Measurements from ENCODE around the gene SMYD4. TPM values are rescaled to one million over a fixed set of nuclear protein-coding genes. Genes with fewer than 3 reads are reported as not detected.
"Not testable (repeated sequence)": the region's sequence is repeated elsewhere in the genome, so short reads cannot be mapped to it uniquely, and the experiment has no call there.

Gene SMYD4
- total RNA-seq, 1 donor from 2014 or later: 6.4 TPM

DNA sequence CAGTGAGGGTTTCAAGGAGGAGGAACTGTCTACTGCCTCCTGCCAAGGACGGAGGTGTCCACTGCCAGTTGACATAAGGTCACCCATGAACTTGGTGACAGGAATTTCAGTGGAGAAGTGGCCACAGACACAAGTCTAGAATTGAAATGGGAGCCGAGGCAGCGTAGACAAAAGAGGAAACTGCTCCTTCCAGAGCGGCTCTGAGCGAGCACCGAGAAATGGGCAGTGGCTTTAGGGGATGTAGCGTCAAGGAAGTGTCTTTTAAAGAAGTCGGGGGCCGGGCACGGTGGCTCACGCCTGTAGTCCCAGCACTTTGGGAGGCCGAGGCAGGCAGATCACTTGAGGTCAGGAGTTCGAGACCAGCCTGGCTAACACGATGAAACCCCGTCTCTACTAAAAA lies 70.9 kb downstream of the SMYD4 start:
- ATAC-seq: no peak
- no peak for DNase-seq (ENCODE audit: low spot score)

DNA sequence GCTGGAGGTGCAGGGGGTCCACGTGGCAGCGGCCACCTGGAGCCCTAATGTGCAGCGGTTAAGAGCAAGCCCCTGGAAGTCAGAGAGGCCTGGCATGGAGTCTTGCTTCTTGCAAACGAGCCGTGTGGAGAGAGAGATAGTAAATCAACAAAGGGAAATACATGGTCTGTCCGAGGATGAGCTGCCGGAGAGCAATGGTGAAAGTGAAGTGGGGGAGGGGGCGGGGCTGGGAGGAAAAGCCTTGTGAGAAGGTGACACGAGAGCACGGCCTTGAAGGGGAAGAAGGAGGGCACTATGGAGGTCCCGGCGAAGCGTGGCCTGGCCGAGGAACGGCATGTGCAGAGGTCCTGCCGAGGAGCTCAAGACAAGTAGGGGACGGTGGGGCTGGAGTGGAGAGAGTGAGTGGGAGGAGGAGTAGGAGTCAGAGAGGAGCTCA lies 73.9 kb downstream of the SMYD4 start:
- DNase-seq (ENCODE audit: low spot score) (no peak), ATAC-seq (peak; percentile 21)

DNA sequence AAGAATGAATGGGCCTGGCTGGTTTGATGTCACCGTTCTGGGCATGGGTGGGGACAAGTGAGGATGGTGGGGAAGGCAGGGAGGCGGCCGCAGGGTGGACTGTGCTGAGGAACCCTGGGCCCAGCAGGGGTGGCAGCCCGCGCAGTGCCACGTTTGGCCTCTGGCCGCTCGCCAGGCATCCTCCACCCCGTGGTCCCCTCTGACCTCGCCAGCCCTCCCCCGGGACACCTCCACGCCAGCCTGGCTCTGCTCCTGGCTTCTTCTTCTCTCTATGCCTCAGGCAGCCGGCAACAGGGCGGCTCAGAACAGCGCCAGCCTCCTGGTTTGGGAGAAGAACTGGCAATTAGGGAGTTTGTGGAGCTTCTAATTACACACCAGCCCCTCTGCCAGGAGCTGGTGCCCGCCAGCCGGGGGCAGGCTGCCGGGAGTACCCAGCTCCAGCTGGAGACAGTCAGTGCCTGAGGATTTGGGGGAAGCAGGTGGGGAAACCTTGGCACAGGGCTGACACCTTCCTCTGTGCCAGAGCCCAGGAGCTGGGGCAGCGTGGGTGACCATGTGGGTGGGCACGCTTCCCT lies 74.4 kb downstream of the SMYD4 start:
- DNase-seq (ENCODE audit: low spot score) (peak; percentile 74), ATAC-seq (peak; percentile 51)

DNA sequence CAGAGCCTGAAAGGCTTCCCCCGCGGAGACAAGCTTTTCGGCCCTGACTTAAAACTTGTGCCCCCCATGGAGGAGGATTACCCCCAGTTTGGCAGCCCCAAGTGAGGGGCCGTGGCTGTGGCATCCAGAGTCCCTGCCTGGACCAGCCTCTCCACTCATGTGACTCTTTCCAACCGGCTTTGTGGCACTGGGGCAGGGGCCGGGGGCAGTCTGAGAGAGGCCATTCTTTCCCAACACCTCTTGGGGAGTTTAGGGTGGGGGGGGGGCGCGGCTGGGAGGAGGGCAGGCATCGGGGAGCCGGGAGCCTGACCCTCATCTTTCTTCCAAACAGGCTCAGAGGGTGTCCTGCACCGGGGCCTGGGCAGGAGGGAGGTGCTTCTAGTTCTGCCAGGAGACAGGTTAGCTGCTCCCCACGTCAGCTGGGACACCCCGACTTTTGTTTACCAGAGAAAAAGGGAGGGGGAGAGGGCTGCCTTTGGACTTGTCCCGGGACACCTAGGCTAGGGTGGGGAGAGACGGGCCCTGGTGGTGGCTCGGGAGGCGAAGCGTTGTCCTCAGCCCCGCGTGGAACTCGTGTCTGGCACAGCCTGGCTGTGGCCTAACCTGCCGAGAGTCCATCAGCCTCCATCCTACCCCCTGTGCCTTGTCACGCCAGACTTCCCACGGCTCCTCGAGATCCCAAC lies 75.1 kb downstream of the SMYD4 start:
- peak; percentile 49 for ATAC-seq

DNA sequence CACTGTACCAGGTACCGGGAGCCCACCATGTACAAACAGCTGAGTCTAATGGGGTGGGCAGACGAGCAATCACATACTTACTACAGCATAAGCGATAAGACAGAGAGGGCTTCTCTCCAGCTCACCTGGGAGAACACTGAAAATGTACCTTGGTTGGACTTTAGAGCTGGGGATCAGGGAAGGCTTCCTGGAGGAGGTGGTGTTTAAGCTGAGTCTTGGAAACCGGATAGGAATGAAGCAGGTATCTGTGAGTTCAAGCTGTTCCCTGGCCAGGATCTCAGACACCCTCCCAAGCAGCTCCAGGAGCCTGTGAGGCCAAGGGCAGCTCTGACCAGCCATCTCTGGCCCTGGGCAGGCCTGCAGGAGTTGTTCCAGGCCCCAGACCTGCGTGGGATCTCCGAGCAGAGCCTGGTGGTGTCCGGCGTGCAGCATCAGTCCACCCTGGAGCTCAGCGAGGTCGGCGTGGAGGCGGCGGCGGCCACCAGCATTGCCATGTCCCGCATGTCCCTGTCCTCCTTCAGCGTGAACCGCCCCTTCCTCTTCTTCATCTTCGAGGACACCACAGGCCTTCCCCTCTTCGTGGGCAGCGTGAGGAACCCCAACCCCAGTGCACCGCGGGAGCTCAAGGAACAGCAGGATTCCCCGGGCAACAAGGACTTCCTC lies 75.8 kb downstream of the SMYD4 start:
- no peak for DNase-seq (ENCODE audit: low spot score)
- peak; percentile 7 for ATAC-seq

More for the DNA sequence above, 75.1 kb downstream of the SMYD4 start:
- no peak for DNase-seq (ENCODE audit: low spot score)

DNA sequence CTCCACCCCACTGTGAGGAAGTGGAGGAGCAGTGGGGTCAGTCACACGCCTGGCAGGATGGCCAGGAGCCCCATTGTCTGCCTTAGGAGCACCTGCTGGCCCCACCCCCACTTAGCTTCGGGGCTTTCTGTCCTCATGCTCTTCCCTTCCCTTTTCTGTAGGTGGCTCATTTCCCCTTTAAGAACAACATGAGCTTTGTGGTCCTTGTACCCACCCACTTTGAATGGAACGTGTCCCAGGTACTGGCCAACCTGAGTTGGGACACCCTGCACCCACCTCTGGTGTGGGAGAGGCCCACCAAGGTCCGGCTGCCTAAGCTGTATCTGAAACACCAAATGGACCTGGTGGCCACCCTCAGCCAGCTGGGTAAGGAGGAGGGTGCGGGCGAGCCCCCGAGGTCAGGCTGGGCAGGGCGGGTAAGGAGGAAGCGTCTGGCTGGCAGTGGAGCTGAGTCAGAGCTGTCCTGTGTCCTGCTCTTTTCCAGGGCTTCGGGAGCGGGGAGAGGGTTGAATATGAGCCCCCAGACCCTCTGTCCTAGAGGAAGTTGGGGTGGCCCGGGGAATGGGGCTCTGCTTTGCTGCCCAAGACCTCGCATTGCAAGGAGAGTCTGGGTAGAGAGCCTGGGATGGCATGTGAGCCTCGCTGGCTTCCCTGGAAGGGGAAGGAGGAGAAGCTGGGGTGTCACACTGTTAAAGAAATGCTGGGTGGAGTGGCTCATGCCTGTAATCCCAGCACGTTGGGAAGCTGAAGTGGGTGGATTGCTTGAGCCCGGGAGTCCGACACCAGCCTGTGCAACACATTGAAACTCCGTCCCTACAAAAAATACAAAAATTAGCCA lies 77.1 kb downstream of the SMYD4 start:
- no peak for ATAC-seq
- no peak for DNase-seq (ENCODE audit: low spot score)

DNA sequence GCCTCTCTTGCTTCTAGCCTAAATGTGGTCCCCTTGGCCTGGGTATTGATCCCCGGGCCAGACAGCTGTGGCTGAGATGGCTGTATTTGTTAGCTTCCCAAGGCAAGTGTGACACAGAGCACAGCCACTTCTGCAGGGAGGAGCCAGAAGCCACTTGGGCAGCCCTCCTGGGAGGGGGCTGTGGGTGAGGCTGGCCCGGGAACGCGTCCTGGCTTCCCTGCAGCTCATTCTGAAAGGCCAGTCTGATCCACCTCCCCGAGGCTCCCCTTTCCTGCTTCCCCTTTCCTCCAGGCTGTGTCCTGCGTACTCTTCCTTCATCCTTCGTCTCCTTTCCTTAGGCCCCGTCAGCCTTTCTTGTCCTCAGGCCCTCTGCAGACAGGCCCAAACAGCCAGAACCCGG lies 79.1 kb downstream of the SMYD4 start:
- DNase-seq (ENCODE audit: low spot score) (no peak), ATAC-seq (no peak)

DNA sequence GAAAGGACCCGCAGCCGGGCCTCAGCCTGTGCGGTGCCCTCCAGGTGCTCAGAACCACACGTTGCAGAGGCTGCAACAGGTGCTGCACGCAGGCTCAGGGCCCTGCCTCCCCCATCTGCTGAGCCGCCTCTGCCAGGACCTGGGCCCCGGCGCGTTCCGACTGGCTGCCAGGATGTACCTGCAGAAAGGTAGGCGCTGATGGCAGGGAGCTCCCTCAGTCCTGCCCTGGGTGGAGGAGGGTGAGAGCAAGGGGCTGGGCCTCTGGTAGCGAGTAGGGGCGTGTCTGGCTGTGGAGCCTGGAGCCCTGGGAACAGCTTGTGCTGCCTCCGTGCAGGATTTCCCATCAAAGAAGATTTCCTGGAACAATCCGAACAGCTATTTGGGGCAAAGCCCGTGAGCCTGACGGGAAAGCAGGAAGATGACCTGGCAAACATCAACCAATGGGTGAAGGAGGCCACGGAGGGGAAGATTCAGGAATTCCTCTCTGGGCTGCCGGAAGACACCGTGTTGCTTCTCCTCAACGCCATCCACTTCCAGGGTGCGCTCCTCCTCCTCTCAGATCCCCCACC lies 82.6 kb downstream of the SMYD4 start:
- peak; percentile 59 for ATAC-seq
- DNase-seq (ENCODE audit: low spot score): peak; percentile 88

DNA sequence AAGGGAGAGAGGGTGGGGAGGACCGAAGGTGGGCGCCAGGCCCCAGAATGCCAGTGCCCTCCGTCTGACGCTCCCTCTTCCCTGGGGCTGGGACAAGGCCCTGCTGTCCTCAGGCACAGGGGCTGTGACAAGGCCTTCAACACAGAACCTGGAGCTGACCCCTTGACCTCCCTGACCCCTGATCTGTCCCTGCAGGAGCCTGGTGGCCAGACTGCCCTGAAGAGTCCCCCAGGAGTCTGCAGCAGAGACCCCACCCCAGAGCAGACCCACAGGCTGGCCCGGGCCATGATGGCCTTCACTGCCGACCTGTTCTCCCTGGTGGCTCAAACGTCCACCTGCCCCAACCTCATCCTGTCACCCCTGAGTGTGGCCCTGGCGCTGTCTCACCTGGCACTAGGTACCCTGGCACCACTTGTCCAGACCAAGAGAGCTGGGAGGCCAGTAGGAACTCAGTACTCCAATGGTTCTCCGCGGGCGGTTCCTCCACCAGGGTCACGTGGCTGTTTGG lies 84.1 kb downstream of the SMYD4 start:
- ATAC-seq (peak; percentile 15), DNase-seq (ENCODE audit: low spot score) (no peak)

DNA sequence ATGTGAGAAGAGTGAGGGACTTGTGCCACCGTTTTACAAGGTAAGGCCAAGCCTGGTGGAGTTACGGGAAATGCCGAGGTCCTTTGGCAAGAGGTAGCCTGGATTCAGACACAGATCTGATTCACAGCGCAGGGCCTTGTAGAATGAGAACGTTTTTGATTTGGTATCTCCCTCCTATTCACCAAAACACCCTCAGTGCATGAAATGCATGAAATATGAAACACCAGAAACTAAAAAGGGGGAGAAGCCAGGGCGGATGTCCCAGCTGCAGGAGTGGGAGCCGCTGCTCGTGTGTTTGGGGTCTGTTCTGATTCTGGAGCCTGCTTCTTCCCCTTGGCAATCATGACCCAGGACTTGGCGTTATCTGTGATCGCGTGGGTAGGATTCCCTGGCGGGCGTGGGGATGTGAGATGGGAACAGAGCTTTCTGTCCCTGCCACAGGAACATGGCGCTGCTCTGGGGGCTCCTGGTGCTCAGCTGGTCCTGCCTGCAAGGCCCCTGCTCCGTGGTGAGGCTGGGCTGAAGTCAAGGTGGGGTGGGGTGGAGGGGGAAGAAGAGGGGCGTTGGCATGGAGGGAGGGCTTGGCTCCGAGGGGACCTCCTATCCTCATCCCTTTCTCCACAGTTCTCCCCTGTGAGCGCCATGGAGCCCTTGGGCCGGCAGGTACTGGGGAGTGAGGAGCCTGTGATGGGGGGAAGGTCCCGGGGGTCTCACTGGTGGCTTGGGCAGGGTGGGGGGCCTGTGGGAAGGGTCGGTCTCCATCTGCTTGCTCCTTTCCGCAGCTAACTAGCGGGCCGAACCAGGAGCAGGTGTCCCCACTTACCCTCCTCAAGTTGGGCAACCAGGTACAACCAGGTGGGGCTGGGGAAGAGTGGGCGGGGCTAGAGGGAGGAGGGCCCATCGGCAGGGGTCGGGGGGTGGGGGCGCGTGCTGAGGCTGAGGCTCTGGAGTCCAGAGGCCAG lies 84.9 kb downstream of the SMYD4 start:
- ATAC-seq (peak; percentile 47), DNase-seq (ENCODE audit: low spot score) (peak; percentile 72)

DNA sequence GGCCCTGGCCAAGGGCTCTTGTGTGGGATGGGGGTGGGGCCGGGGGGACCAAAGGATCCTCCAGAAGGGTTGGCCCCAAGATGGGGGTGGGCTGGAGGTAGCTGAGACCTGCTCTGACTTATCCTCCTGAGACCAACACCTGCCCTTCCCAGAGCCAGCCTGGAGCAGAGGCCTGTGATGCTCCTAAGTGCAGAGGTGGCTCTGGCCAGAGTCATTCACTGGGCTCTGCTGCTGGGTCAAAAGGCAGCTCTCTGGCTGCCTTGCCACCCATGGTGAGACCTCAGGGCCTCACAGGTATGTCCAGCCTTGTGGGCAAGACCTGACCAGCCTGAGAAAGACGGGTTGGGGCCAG lies 86.6 kb downstream of the SMYD4 start:
- ATAC-seq (peak; percentile 15), DNase-seq (ENCODE audit: low spot score) (no peak)

DNA sequence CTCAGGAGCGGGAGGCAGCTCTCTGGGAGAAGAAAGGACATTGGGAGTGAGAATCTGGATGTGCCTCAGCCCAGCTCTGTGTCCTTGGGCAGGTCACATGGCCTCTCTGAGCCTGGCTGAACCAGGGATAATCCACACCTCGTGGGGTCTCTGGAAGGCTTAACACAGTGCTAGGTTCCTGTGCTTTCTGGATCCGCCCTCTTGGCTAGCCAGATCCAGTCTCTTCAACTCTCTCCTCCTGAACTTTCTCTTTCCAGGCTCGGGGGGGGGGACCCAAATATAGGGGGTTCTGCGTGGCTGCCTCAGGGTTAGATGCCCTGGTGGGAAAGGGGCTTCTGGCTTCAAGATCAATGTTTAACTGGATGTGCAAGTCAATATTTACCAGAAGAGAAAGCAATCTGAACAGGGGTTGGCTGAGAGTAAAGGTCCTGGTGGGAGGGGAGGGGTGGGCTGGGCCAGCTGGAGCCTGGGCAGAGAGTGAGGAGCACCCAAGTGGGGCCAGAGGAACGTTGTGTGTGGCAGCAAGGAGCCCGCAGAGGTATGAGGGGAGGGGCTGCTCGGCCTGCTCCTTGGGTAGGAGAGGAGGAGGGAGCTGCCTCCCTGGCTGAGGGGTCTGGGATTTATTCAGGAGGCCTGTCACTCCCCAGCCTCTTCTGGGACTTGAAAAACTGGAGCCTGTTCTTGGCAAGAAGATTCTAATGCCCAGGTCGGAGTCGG lies 87.2 kb downstream of the SMYD4 start, which contains the start of gene SERPINF2:
Gene SERPINF2, plus strand, starts transcription at position 501 of the 717 bp plus-strand sequence. CDS start 2,125 bp downstream, outside the sequence.
- peak; percentile 72 for ATAC-seq
- peak; percentile 84 for DNase-seq (ENCODE audit: low spot score)

DNA sequence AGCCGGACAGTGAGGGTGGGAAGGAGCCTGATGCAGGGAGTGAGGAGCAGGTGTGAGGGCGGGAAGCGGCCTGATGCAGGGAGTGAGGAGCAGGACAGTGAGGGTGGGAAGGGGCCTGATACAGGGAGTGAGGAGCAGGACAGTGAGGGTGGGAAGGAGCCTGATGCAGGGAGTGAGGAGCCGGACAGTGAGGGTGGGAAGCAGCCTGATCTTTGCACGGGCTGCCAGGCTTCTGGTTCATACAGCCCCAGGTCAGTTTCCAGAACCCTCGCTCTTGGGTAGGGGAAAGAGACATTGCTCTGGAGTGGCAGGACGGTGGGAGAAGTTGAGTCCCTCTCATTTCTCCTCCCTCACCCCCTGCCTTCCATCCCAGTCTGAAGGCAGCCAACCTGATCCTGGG lies 87.8 kb downstream of the SMYD4 start:
- ATAC-seq; DNase-seq (ENCODE audit: low spot score): not testable (repeated sequence)

DNA sequence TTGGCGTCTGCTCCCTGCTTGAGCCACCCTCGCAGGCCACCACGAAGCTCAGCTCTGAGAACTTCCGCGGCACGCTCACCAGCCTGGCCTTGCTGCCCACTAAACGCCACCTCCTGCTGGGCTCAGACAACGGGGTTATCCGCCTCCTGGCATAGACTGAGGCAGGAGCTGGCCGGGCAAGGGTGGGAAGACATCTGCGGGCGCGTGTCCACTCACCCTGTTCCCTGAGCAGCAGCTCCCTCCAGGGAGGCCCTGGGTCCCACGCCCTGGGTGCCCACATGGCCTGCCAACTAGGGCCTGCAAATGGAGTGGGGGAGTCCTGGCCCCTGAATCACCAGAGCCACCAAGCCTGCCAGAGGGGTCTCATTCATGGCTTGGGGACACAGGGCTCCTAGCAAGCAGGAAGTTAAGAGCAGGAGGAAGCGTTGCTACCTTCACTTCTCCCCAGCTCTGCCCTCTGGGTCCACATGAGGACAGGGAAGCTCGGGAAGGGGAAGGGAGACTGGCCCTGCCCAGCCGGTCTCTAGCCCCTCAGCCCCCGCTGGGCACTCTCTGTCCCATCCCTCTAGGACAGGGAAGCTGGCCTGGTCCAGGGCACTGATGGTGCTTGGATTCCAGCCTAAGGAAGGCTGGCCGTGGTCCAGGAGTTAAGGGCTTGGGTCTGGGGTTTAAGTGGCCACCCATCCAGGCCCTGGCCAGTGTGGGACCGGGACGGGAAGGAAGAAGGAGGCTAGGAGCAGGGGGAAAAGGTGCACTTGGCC lies 92.0 kb downstream of the SMYD4 start:
- DNase-seq (ENCODE audit: low spot score) (no peak), ATAC-seq (peak; percentile 2)

DNA sequence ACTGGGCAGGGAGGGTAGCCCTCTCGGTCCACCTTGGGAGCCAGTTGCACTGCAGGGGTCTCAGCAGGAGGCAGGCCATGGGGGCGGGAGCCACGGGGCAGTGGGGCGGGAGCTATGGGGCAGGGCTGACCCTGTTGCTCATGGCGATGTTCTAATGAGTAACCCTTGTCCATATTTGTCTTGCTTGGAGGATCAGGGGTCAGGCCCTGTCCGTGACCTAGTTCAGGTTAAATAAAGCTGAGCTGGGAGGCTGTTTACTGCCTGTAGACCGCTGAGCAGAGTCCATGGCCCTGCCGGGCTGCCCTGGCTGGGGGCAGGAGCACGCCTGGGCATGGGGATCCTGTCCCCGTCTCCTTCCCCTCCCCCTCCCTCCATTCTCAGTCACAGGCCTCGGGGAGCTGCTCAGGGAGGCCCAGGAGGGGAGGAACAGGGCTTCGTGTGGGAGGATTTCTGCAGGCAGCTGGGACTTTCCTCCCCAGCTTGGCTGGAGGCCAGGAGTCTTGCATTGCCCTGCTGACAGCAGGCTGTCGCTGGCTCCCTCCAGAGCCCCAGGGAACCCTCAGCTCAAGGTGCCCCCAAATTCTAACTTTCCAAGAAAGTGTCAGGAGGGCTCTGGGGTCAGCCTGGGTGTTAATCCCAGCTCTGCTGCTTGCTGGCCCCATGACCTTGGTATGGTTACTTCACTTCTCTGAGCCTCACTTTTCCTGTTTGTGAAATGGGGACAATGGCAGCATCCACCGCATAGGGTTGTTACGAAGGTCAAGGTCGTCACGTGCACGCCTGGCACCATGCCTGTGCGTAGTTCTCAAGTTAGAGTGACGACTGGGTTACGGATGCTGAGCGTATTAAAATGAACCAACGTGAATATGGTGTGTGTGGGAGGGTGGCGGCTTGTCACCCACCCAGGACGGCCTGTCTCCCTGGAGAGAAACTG lies 93.1 kb downstream of the SMYD4 start:
- ATAC-seq: peak; percentile 80

DNA sequence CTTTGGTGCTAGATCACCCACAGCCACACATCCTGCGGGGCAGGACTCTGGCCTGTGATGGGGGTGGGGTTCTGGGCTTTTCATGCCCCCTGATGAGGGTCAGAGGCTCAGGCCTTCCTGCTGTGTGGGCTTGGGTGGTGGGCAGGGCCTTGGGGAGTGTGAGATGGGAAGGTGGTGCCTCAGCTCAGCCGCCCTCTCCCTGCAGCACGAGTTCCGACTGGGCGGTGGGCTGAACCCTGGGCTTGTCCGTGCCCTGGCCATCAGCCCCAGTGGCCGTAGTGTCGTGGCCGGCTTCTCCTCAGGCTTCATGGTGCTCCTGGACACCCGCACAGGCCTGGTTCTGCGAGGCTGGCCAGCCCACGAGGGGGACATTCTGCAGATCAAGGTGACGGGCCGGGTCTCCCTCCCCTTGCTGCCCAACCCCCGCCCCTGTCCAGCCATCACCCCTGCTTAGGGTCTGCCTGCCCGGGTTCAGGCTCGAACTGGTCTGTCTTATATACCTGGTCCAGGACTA lies 93.8 kb downstream of the SMYD4 start:
- ATAC-seq (peak; percentile 47), DNase-seq (ENCODE audit: low spot score) (peak; percentile 71)

More for the DNA sequence above, 93.1 kb downstream of the SMYD4 start:
- peak; percentile 95 for DNase-seq (ENCODE audit: low spot score)

DNA sequence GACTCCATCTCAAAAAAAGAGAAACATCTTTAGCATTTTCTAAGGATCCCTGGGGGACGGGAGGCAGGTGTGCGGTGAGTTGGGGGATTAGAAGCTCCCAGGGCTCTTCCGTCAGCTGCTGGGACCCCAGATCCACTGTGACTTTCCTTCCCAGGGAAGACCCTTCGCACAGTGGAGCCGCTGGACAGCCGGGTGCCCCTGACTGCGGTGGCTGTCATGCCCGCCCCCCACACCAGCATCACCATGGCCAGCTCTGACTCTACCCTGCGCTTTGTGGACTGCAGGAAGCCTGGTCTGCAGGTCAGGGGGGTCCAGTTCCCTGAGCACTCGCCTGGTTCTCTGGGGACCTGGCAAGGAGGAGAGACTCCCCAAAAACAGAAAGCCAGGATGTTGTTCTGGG lies 94.3 kb downstream of the SMYD4 start:
- no peak for ATAC-seq
- no peak for DNase-seq (ENCODE audit: low spot score)

Data from left lobe of liver (tissue), 2 donors.